Measurements from ENCODE around the gene NIPAL3.
"Not testable (repeated sequence)": the region's sequence is repeated elsewhere in the genome, so short reads cannot be mapped to it uniquely, and the experiment has no call there.

The NIPAL3 gene

GRCh38 chr1:24425441-24425840 is 9.8 kb downstream of the NIPAL3 start:
- DNase-seq, result no peak

DNA sequence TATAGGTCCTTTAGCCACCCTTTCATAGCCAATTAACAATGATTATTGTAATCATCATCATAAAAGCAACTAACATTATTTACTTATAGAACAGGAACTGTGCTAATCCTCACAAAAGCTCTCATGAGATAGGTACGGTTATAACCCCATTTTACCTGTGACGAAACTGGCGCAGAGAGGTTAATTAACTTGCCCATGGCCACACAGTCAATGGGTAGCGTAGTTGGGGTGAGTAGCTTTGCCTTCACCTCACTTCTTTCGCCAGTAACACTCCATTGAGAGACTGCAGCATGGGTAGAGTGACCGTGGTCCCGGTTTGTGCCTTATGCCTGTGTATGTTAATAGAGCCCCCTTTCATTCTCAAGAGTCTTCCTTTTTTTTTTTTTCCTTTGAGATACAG is 10.3 kb downstream of the NIPAL3 start:
- DNase-seq, result no peak

DNA sequence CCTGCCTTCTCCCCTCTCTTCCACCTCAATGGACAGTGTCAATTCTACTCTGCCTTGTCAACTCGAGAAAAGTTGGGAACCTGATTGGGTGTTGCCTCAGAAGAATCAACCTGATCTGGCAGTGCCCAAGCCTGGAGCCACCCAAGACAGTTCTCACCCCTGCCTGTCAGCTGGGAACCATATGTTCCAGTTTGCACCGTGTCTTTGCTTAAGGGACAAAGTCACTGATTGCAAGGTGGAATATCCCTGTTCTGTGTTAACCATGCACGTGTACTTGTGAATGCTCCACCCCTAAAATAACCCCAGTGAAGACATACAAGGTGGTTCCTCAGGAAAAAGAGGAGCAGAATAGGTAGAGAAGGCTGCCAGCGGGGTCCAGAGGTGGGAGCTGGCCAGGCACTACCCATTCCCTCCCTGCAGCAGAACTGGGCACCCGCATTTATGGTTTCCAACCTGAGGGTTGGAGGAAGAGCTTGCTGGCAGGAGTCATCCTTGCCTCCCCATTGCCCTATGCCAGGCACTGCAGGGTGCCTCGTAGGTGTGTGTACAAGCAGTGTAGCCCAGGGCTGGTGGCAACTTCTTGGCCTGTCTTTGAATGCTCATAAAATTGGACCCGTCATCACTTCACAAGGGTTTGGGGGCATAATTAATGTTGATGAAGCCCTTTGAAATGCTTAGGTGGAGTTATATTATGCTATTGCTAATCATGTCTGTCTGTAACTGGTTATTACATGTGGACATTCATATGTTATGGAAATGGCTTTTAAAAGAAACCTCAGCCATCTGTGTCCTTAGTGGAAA is 11.3 kb downstream of the NIPAL3 start:
- DNase-seq, result no peak

DNA sequence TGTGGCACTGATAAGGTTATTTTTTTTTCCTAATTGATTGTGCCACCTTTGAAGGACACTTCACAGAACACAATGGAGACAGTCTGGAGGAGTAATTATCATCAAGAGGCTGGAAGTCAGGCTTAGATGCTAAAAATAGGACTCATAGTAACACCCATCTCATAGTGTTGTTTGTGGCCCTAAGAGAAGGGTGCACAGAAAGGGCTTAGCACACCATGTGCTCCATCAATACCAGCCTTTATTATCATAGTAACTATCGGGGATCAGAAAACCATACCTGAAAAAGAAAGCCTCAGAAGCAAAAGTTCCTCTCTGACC is 11.9 kb downstream of the NIPAL3 start:
- DNase-seq, result no peak

GRCh38 chr1:24435782-24436365 is 20.3 kb downstream of the NIPAL3 start:
- no peak for DNase-seq

GRCh38 chr1:24437631-24438396 is 22.2 kb downstream of the NIPAL3 start:
- DNase-seq, result no peak

GRCh38 chr1:24438423-24438901 is 22.9 kb downstream of the NIPAL3 start:
- DNase-seq, result peak; percentile 81

GRCh38 chr1:24440436-24440835 is 24.8 kb downstream of the NIPAL3 start:
- peak; percentile 63 for DNase-seq

GRCh38 chr1:24441480-24441879 is 25.9 kb downstream of the NIPAL3 start:
- DNase-seq, result no peak

DNA sequence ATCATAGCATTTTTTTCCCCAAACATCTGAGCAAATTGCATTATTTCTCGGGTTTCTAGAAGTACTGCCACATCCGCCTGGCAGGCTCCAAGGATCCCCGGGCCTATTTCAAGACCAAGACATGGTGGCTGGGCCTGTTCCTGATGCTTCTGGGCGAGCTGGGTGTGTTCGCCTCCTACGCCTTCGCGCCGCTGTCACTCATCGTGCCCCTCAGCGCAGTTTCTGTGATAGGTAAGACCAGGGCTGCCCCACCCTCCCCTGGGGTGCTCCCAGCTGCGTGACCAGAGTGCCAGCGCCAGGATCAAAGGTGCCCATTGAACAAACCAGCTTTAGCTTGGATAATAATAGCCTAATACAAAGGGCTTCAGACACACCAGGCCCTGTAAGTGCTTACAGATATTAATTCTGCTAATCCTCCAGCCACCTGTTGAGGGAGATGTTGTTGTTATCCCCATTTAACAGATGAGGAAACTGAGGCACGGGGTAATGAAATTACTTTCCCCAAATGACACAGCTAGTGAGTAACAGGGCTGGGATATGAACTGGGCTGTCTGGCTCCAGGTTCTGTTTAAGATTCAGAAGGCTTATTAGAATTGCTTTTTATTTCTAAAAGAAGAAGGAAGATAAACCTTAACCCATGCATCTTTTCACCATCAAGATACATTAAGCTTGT is 26.5 kb downstream of the NIPAL3 start:
- no peak for DNase-seq

DNA sequence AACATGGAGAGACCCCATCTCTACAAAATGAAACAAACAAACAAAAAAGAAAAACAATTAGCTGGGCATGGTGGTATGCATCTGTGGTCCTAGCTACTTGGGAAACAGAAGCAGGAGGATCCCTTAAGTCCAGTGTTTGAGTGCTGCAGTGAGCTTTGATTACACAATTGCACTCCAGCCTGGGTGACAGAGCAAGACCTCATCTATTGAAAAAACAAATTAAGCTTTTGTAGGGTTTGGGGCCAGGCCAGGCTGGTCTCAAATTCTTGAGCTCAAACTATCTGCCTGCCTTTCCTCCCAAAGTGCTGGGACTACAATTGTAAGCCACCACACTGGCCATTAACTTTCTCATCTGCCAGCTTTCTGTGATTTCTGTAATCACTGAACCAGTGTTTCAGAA is 27.2 kb downstream of the NIPAL3 start:
- no peak for DNase-seq

GRCh38 chr1:24443241-24443656 is 27.6 kb downstream of the NIPAL3 start:
- DNase-seq, result peak; percentile 33

DNA sequence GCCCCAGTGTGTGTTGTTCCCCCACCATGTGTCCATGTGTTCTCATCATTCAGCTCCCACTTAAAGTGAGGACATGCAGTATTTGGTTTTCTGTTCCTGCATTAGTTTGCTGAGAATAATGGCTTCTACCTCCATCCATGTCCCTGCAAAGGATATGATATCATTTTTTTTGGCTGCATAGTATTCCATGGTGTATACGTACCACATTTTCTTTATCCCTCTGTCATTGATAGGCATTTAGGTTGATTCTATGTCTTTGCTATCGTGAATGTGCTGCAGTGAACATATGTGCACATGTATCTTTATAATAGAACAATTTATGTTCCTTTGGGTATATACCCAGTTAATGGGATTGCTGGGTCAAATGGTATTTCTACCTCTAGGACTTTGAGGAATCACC is 30.8 kb downstream of the NIPAL3 start:
- not testable (repeated sequence) for DNase-seq

GRCh38 chr1:24450316-24450715 is 34.7 kb downstream of the NIPAL3 start:
- no peak for DNase-seq

DNA sequence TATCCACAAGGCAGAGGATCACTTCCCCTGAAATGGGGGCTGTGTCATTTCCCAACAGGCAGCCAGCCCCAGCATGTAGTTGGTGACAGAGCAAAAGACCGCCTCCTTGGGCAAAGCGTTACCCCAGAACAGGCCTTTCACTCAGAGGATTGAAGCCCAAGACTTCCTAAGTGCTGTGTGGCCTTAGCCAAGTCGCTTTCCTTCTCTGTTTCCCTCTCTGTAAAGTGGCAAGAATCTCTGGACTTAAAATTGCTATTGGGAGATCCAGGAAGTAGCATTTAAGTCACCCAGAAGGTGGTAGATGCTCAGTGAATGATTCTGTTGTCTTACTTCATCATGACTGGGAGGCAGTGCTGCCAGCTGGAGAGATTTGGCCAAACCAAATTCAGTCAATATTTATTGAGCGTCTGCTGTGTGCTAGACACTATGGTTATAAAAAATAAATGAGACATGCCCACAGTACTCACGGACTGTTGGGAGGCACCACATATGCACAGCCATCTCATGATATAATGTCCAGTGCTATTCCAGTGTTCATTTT is 35.3 kb downstream of the NIPAL3 start:
- DNase-seq, result no peak

GRCh38 chr1:24451746-24452145 is 36.1 kb downstream of the NIPAL3 start:
- DNase-seq, result no peak

DNA sequence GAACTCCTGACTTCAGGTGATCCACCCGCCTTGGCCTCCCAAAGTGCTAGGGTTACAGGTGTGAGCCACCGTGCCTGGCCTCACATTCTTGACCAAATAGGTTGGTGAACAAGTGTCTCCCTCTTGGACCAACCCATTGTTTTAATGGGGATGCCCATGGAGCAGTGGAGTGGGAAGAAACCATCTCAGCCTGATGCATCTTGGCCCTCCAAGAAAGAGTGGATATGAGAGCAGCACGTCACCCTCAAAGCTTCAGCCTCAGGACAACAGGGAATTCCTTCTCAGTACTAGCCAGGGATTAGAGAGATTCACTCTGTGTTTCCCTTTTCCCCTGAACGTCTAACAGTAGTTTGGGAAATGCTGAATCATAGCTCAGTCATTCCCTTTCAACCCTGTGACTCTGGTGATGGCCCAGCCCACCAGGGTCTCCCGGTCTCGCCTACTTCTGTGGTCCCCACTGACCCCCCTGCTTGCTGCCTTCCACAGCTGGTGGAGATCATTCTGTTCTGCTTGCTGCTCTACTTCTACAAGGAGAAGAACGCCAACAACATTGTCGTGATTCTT is 37.4 kb downstream of the NIPAL3 start:
- no peak for DNase-seq

- DNase-seq, result no peak
Measured at GRCh38 chr1:24454673-24455072, 39.1 kb downstream of the NIPAL3 start.

- no peak for DNase-seq
Measured at GRCh38 chr1:24455272-24455671, 39.7 kb downstream of the NIPAL3 start.

DNA sequence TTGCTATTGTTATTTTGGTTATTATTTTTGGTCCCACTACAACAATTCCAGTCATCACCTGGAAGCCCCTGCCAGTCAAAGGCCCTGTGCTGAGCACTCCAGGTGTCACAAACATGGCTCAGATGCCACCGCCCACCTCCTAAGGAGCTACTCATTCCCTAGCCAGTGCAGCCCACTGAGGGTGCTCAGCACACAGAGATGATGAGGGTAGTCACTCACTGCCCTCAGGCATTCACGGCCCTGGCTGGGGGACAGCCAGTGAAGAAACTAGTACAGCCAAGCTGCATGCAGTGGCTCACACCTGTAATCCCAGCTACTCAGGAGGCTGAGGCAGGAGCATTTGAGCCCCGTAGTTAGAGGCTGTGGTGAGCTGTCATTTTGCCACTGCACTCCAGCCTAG is 42.3 kb downstream of the NIPAL3 start:
- DNase-seq, result no peak

DNA sequence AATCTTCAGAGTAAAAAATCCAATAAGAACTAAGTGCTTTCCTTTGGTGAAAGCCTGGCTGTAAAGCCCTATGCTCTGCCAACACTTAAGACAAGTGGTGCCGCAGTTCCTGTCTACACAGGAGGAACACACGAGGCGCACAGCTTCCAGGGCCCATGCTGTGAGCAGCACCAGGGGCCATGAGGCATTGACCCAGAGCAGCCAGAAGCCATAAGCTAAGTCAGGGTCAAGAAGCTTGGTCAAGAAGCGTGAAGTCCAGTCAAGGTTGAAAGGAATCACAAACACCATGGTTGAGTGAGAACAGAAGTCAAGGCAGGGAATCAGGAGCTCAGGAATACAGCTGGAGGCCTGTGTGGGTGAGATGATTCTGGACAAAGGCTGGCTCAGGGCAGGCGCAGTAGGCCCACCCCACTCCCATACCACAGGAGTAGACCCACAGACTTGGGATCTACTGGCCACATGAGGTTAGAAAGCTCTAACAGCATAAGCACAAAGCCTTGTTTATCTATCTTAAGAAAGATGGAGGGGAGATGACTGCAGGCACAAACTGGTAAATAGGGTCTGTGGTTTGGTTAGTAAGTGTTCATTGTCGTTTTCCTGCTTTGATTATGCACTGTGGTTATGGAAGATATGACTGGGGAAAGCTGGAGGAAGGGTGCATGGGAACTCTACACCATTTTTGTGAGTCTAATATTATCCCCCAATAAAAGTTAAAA is 44.1 kb downstream of the NIPAL3 start:
- DNase-seq, result no peak

DNA sequence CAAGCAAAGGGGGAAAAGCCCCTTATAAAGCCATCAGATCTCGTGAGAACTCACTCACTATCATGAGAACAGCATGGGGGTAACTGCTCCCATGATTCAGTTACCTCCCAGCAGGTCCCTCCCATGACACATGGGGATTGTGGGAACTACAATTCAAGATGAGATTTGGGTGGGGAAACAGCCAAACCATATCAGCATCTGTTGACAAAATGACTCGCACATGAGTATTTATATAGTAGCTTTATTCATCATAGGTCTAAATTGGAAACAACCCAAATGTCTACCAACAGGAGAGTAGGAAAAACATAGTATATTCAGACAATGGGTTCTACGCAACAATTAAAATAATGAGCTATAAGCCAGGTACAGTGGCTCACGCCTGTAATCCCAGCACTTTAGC is 46.5 kb downstream of the NIPAL3 start:
- DNase-seq, result not testable (repeated sequence)
